H9 (cell line): ENCODE measurements around the gene UVSSA. TPM values are rescaled to one million over a fixed set of nuclear protein-coding genes. Genes with fewer than 3 reads are reported as not detected.

Source experiments
- DNase-seq: peaks from one replicate; pipeline ENCODE4 v3.0.0-alpha.2; 2017
- H2AFZ ChIP-seq: one replicate; pipeline ENCODE4 v1.6.1; 2013; ENCODE audit warnings: mild to moderate bottlenecking, low read length, control low read depth, moderate library complexity
- H2AK5ac ChIP-seq: 2 replicates; pipeline ENCODE4 v1.6.1; 2013; ENCODE audit warnings: low read length, control low read depth, mixed read lengths; ENCODE audit not compliant: insufficient read length
- H2BK120ac ChIP-seq: one replicate; pipeline ENCODE4 v1.6.1; 2013; ENCODE audit warnings: low read depth, mild to moderate bottlenecking, low read length, control low read depth, inconsistent platforms; ENCODE audit not compliant: poor library complexity, severe bottlenecking
- H2BK12ac ChIP-seq: 2 replicates; pipeline ENCODE4 v1.6.1; 2013; ENCODE audit warnings: low read length, control low read depth, mixed read lengths, low read depth; ENCODE audit not compliant: insufficient read length
- H2BK15ac ChIP-seq: 2 replicates; pipeline ENCODE4 v1.6.1; 2013; ENCODE audit warnings: low read depth, low read length, control low read depth
- H2BK20ac ChIP-seq: one replicate; pipeline ENCODE4 v1.6.1; 2013; ENCODE audit warnings: low read depth, mild to moderate bottlenecking, low read length, control low read depth, inconsistent platforms; ENCODE audit not compliant: poor library complexity, severe bottlenecking
- H2BK5ac ChIP-seq: 2 replicates; pipeline ENCODE4 v1.6.1; 2013; ENCODE audit warnings: low read length, control low read depth, mixed read lengths; ENCODE audit not compliant: insufficient read length
- H3K14ac ChIP-seq: 2 replicates; pipeline ENCODE4 v1.6.1; 2013; ENCODE audit warnings: low read length, control low read depth; ENCODE audit not compliant: insufficient read depth
- H3K18ac ChIP-seq: 2 replicates; pipeline ENCODE4 v1.6.1; 2013; ENCODE audit warnings: low read depth, mild to moderate bottlenecking, mixed read lengths, low read length, control low read depth; ENCODE audit not compliant: insufficient read length
- H3K23ac ChIP-seq: 2 replicates; pipeline ENCODE4 v1.6.1; 2013; ENCODE audit warnings: low read length, control low read depth, mixed read lengths, low read depth; ENCODE audit not compliant: insufficient read length
- H3K23me2 ChIP-seq: 2 replicates; pipeline ENCODE4 v1.6.1; 2013; ENCODE audit warnings: low read depth, mild to moderate bottlenecking, mixed read lengths, low read length, control low read depth; ENCODE audit not compliant: insufficient read length, poor library complexity, severe bottlenecking
- H3K27ac ChIP-seq: 2 replicates; pipeline ENCODE4 v1.5.1; 2013; ENCODE audit warnings: low read length, control low read depth, mixed read lengths, low read depth; ENCODE audit not compliant: insufficient read length
- H3K27me3 ChIP-seq: 2 replicates; pipeline ENCODE4 v1.6.1; 2013; ENCODE audit warnings: low read length, control low read depth, inconsistent platforms; ENCODE audit not compliant: insufficient read depth
- H3K4ac ChIP-seq: 2 replicates; pipeline ENCODE4 v1.6.1; 2013; ENCODE audit warnings: low read depth, mild to moderate bottlenecking, control low read depth, inconsistent platforms, low read length, moderate library complexity
- H3K4me1 ChIP-seq: 2 replicates; pipeline ENCODE4 v1.6.1; 2013; ENCODE audit warnings: low read length, control low read depth, inconsistent platforms; ENCODE audit not compliant: insufficient read depth
- H3K4me2 ChIP-seq: 2 replicates; pipeline ENCODE4 v1.6.1; 2013; ENCODE audit warnings: low read length, control low read depth, mixed read lengths; ENCODE audit not compliant: insufficient read length, insufficient read depth
- H3K56ac ChIP-seq: 2 replicates; pipeline ENCODE4 v1.6.1; 2013; ENCODE audit warnings: low read depth, mild to moderate bottlenecking, mixed read lengths, low read length, control low read depth; ENCODE audit not compliant: insufficient read length
- H3K79me1 ChIP-seq: 2 replicates; pipeline ENCODE4 v1.6.1; 2013; ENCODE audit warnings: low read depth, mild to moderate bottlenecking, moderate library complexity, low read length, control low read depth, inconsistent platforms; ENCODE audit not compliant: insufficient read depth, poor library complexity, severe bottlenecking
- H3K79me2 ChIP-seq: 2 replicates; pipeline ENCODE4 v1.6.1; 2013; ENCODE audit warnings: low read length, control low read depth, inconsistent platforms; ENCODE audit not compliant: insufficient read depth
- H3K9ac ChIP-seq: 2 replicates; pipeline ENCODE4 v1.6.1; 2013; ENCODE audit warnings: low read length, control low read depth, mixed read lengths; ENCODE audit not compliant: insufficient read length; ENCODE audit errors: extremely low read depth
- H3K9me3 ChIP-seq: one replicate; pipeline ENCODE4 v1.6.1; 2013; ENCODE audit warnings: low read depth, low read length, inconsistent platforms; ENCODE audit not compliant: control insufficient read depth
- H3T11ph ChIP-seq: one replicate; pipeline ENCODE4 v1.6.1; 2013; ENCODE audit warnings: mild to moderate bottlenecking, low read length, control low read depth, inconsistent platforms
- H4K20me1 ChIP-seq: one replicate; pipeline ENCODE4 v1.6.1; 2013; ENCODE audit not compliant: control insufficient read depth, insufficient read length, insufficient read depth
- H4K5ac ChIP-seq: 2 replicates; pipeline ENCODE4 v1.6.1; 2013; ENCODE audit warnings: low read depth, mild to moderate bottlenecking, mixed read lengths, low read length, control low read depth; ENCODE audit not compliant: insufficient read length
- H4K8ac ChIP-seq: replicated peaks from 2 replicates; pipeline ENCODE4 v1.6.1; 2013; ENCODE audit warnings: low read length, control low read depth, mixed read lengths, low read depth; ENCODE audit not compliant: insufficient read length
- H4K91ac ChIP-seq: 2 replicates; pipeline ENCODE4 v1.6.1; 2013; ENCODE audit warnings: low read depth, mild to moderate bottlenecking, moderate library complexity, mixed read lengths, low read length, control low read depth; ENCODE audit not compliant: insufficient read length
- H3K27ac Mint-ChIP-seq, 3 experiments: 2 replicates in 2 of 3; 3 replicates in 1 of 3; pipeline ENCODE4 v1.8.0; 2020 to 2021; ENCODE audit warnings: mixed read lengths in 3 of 3, mild to moderate bottlenecking in 1 of 3, moderate library complexity in 1 of 3
- H3K27me3 Mint-ChIP-seq: 2 replicates; pipeline ENCODE4 v1.8.0; 2021; ENCODE audit warnings: low read depth, mild to moderate bottlenecking, moderate library complexity, mixed read lengths
- H3K36me3 Mint-ChIP-seq, 3 experiments: 2 replicates in 2 of 3; 3 replicates in 1 of 3; pipeline ENCODE4 v1.8.0; 2020 to 2021; ENCODE audit warnings: low read depth in 3 of 3, mixed read lengths in 3 of 3; ENCODE audit not compliant: insufficient read depth in 1 of 3
- H3K4me1 Mint-ChIP-seq, 2 experiments: 2 replicates each; pipeline ENCODE4 v1.8.0; 2020; ENCODE audit warnings: mixed read lengths in 2 of 2
- H3K4me3 Mint-ChIP-seq, 2 experiments: 2 replicates in 1 of 2; 3 replicates in 1 of 2; pipeline ENCODE4 v1.8.0; 2020 to 2021; ENCODE audit warnings: mild to moderate bottlenecking in 2 of 2, mixed read lengths in 2 of 2, moderate library complexity in 1 of 2
- H3K9me3 Mint-ChIP-seq, 2 experiments: 2 replicates in 1 of 2; 3 replicates in 1 of 2; pipeline ENCODE4 v1.8.0; 2020; ENCODE audit warnings: mild to moderate bottlenecking in 2 of 2, mixed read lengths in 2 of 2, moderate library complexity in 1 of 2
- WGBS: extraction: QIAGEN DNeasy Blood & Tissue Kit; methylation state at CpG from one replicate; pipeline ENCODE4 v1.1.7; 2013; ENCODE audit warnings: missing lambda C conversion rate, low lambda C conversion rate, mixed read lengths; ENCODE audit not compliant: insufficient read length; ENCODE audit errors: extremely low coverage; 5-methylcytosine and 5-hydroxymethylcytosine counted together
- total RNA-seq: library from RNA; stranded (reverse); gene quantifications from 2 replicates; pipeline ENCODE4 v1.2.1, GENCODE V29; 2021
- TF ChIP-seq, protein P1 (sequence below): fragments of 200-600 bp; sonication (generic); conservative IDR thresholded peaks from 3 replicates; pipeline ENCODE4 v1.8.0; 2021; ENCODE audit warnings: antibody characterized with exemption, mild to moderate bottlenecking

The UVSSA gene
- total RNA-seq, 1 experiment from 2014 or later = 15.9 TPM

DNA sequence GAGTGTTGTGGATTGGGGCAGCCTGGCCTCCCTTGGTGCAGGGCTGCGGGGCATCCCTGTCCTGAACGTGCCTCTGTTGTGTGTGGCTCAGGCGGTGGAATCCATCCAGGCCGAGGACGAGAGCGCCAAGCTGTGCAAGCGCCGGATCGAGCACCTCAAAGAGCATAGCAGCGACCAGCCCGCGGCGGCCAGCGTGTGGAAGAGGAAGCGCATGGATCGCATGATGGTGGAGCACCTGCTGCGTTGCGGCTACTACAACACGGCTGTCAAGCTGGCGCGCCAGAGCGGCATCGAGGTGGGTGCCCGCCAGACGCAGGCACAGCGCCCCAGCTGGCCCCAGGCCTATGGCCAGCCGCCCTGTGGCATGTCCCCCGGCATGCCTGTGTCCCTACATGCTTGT, 31.7 kb upstream of the UVSSA start:
- Histone ChIP-seq H4K5ac (no peak overlapping the region), H2AK5ac (no peak overlapping the region), H2BK5ac (no peak overlapping the region), H3T11ph (no peak overlapping the region), H3K4me1 (no peaks in the 10 kb centered on the region), H3K23ac (no peak overlapping the region), H3K4ac (no peak overlapping the region), H4K8ac (no peak overlapping the region), H3K9ac (no peak overlapping the region), H3K27ac (no peak overlapping the region), H2AFZ (no peak overlapping the region), H3K27me3 (no peaks in the 10 kb centered on the region), H3K79me1 (peaks cover 17% of the 10 kb centered on the region), H2BK20ac (no peak overlapping the region), H3K56ac (no peak overlapping the region), H3K4me2 (no peak overlapping the region), H3K9me3 (no peaks in the 10 kb centered on the region), H3K18ac (no peak overlapping the region), H2BK15ac (no peak overlapping the region), H3K23me2 (no peaks in the 10 kb centered on the region), H3K14ac (no peak overlapping the region), H3K79me2 (peaks cover 6% of the 10 kb centered on the region), H2BK120ac (no peak overlapping the region), H2BK12ac (no peak overlapping the region), H4K91ac (no peak overlapping the region), H4K20me1 (peaks cover 2% of the 10 kb centered on the region)
- peak; percentile 27 for DNase-seq
- Mint-ChIP-seq H3K27me3 (no peaks in the 10 kb centered on the region), H3K9me3 (peaks cover 3 to 7% of the 10 kb centered on the region in 2 experiments; a peak in 3 of 5 replicates), H3K27ac (peak overlapping the region in 2 of 3 experiments; percentile 61 to 74; a peak in 2 of 7 replicates), H3K36me3 (peaks cover 52 to 80% (median 65%) of the 10 kb centered on the region in 3 experiments), H3K4me1 (0 out of 4 replicates have a peak, but pooled peaks cover 0 to under 1% of the 10 kb centered on the region in 2 experiments), H3K4me3 (no peak overlapping the region)
- no CpG with 5 or more reads among the region's 28 CpGs for WGBS
- TF ChIP-seq, protein P1, sequence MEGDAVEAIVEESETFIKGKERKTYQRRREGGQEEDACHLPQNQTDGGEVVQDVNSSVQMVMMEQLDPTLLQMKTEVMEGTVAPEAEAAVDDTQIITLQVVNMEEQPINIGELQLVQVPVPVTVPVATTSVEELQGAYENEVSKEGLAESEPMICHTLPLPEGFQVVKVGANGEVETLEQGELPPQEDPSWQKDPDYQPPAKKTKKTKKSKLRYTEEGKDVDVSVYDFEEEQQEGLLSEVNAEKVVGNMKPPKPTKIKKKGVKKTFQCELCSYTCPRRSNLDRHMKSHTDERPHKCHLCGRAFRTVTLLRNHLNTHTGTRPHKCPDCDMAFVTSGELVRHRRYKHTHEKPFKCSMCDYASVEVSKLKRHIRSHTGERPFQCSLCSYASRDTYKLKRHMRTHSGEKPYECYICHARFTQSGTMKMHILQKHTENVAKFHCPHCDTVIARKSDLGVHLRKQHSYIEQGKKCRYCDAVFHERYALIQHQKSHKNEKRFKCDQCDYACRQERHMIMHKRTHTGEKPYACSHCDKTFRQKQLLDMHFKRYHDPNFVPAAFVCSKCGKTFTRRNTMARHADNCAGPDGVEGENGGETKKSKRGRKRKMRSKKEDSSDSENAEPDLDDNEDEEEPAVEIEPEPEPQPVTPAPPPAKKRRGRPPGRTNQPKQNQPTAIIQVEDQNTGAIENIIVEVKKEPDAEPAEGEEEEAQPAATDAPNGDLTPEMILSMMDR = no peak
